ENCODE measurements around the gene MMP3. TPM values are rescaled to one million over a fixed set of nuclear protein-coding genes. Genes with fewer than 3 reads are reported as not detected.

The MMP3 gene
- total RNA-seq, 1 experiment from 2014 or later: not detected

- Mint-ChIP-seq H3K9me3 (no peaks in the 10 kb centered on the region), H3K4me3 (no peak overlapping the region), H3K27me3 (ENCODE audit: low read depth) (no peaks in the 10 kb centered on the region), H3K4me1 (peaks cover 0 to 2% of the 10 kb centered on the region in 2 experiments; a peak in 1 of 4 replicates), H3K36me3 (ENCODE audit: insufficient read depth in 1 of 3, low read depth in 3 of 3) (no peaks in the 10 kb centered on the region), H3K27ac (no peak overlapping the region)
- Histone ChIP-seq H3K23ac (ENCODE audit: insufficient read length, low read depth, low read length) (no peak overlapping the region), H3K4me2 (ENCODE audit: insufficient read depth, insufficient read length, low read length) (no peak overlapping the region), H3K79me2 (ENCODE audit: insufficient read depth, low read length) (no peaks in the 10 kb centered on the region), H2BK20ac (ENCODE audit: low read depth, low read length, poor library complexity, severe bottlenecking) (no peak overlapping the region), H2BK120ac (ENCODE audit: low read depth, low read length, poor library complexity, severe bottlenecking) (no peak overlapping the region), H4K91ac (ENCODE audit: insufficient read length, low read depth, low read length) (no peak overlapping the region), H3K27ac (ENCODE audit: insufficient read length, low read depth, low read length) (no peak overlapping the region), H3K4me1 (ENCODE audit: insufficient read depth, low read length) (no peaks in the 10 kb centered on the region), H3K9ac (ENCODE audit: extremely low read depth, insufficient read length, low read length) (no peak overlapping the region), H3K56ac (ENCODE audit: insufficient read length, low read depth, low read length) (no peak overlapping the region), H4K8ac (replicated peaks; ENCODE audit: insufficient read length, low read depth, low read length) (no peak overlapping the region), H3K9me3 (ENCODE audit: control insufficient read depth, low read depth, low read length) (no peaks in the 10 kb centered on the region), H4K20me1 (ENCODE audit: control insufficient read depth, insufficient read depth, insufficient read length) (no peaks in the 10 kb centered on the region), H3T11ph (ENCODE audit: low read length) (no peak overlapping the region), H2AK5ac (ENCODE audit: insufficient read length, low read length) (no peak overlapping the region), H2BK12ac (ENCODE audit: insufficient read length, low read depth, low read length) (no peak overlapping the region), H3K27me3 (ENCODE audit: insufficient read depth, low read length) (no peaks in the 10 kb centered on the region), H2BK5ac (ENCODE audit: insufficient read length, low read length) (no peak overlapping the region), H3K23me2 (ENCODE audit: insufficient read length, low read depth, low read length, poor library complexity, severe bottlenecking) (no peaks in the 10 kb centered on the region), H2AFZ (ENCODE audit: low read length) (peak overlapping the region; percentile 70), H3K18ac (ENCODE audit: insufficient read length, low read depth, low read length) (no peak overlapping the region), H3K4ac (ENCODE audit: low read depth, low read length) (no peak overlapping the region), H2BK15ac (ENCODE audit: low read depth, low read length) (no peak overlapping the region), H4K5ac (ENCODE audit: insufficient read length, low read depth, low read length) (no peak overlapping the region), H3K79me1 (ENCODE audit: insufficient read depth, low read depth, low read length, poor library complexity, severe bottlenecking) (no peaks in the 10 kb centered on the region), H3K14ac (ENCODE audit: insufficient read depth, low read length) (no peak overlapping the region)
- TF ChIP-seq, protein P1, sequence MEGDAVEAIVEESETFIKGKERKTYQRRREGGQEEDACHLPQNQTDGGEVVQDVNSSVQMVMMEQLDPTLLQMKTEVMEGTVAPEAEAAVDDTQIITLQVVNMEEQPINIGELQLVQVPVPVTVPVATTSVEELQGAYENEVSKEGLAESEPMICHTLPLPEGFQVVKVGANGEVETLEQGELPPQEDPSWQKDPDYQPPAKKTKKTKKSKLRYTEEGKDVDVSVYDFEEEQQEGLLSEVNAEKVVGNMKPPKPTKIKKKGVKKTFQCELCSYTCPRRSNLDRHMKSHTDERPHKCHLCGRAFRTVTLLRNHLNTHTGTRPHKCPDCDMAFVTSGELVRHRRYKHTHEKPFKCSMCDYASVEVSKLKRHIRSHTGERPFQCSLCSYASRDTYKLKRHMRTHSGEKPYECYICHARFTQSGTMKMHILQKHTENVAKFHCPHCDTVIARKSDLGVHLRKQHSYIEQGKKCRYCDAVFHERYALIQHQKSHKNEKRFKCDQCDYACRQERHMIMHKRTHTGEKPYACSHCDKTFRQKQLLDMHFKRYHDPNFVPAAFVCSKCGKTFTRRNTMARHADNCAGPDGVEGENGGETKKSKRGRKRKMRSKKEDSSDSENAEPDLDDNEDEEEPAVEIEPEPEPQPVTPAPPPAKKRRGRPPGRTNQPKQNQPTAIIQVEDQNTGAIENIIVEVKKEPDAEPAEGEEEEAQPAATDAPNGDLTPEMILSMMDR (conservative IDR thresholded peaks at IDR 0.05): peak; percentile 79
- DNase-seq: peak; percentile 73
Observed at GRCh38 chr11:102794382-102794781, 49.0 kb downstream of the MMP3 start.
